K562 (cell line): ENCODE results near the gene PAX5. TPM values are rescaled to one million over a fixed set of nuclear protein-coding genes. Genes with fewer than 3 reads are reported as not detected.

Experiments used
- ATAC-seq: fragments of 200-7000 bp; cut with Tn5 transposase; 3 replicates; pipeline ENCODE4 v1.9.1; 2020; ENCODE audit warnings: moderate library complexity
- BruUV-seq: library from RNA; stranded (reverse); fragments of 400-500 nt; replicated peaks from 2 replicates; lab custom pipeline; 2021; lab: Mats Ljungman, UMichigan
- CTCF ChIA-PET: fragments of 300-600 bp; formaldehyde crosslinking; extraction: SDS; loops from one replicate; lab custom pipeline; 2021; ENCODE audit warnings: low intra/inter-chr PET ratio; lab: Yijun Ruan, JAX
- POLR2A ChIA-PET: fragments of 300-600, 350-650 bp; sonication (Branson Sonifier 250); formaldehyde crosslinking; extraction: SDS; loops from one replicate; lab custom pipeline; 2021; ENCODE audit warnings: antibody characterized with exemption, inconsistent platforms; lab: Yijun Ruan, JAX
- DNase-seq, 4 experiments: peaks; one replicate each; pipeline versions ENCODE4 v3.0.0 to v3.0.0-alpha.2; 2011 to 2018; ENCODE audit warnings: low spot score in 3 of 4, mixed read lengths in 3 of 4; ENCODE audit errors: extremely low read depth in 1 of 4
- FAIRE-seq: peaks from 2 replicates; lab custom pipeline; 2011; peaks lifted over from hg19 to GRCh38; lab: Jason Lieb, UNC
- H2AFZ ChIP-seq: 2 replicates; pipeline ENCODE4 v1.6.0; 2011; ENCODE audit warnings: low read depth, low read length, control low read depth, inconsistent platforms
- H3K27ac ChIP-seq: fragments of 200-600 bp; 3 replicates; pipeline ENCODE4 v1.8.0; 2011; ENCODE audit warnings: low read depth, mild to moderate bottlenecking, control low read depth, inconsistent platforms, low read length, moderate library complexity, mixed read lengths; ENCODE audit errors: extremely low read depth
- H3K27me3 ChIP-seq, 2 experiments: fragments of 300-600 bp in 1 of 2; 2 replicates in 1 of 2; 3 replicates in 1 of 2; pipeline versions ENCODE4 v1.6.0 to v1.8.0; 2011; ENCODE audit warnings: inconsistent platforms in 2 of 2, low read length in 2 of 2, mild to moderate bottlenecking in 1 of 2, mixed read lengths in 1 of 2, moderate library complexity in 1 of 2; ENCODE audit not compliant: control insufficient read depth in 2 of 2, insufficient read depth in 2 of 2
- H3K36me3 ChIP-seq: fragments of 300-600 bp; 3 replicates; pipeline ENCODE4 v1.8.0; 2011; ENCODE audit warnings: mild to moderate bottlenecking, low read length, inconsistent platforms; ENCODE audit not compliant: control insufficient read depth, insufficient read depth
- H3K4me1 ChIP-seq, 2 experiments: fragments of 200-600 bp in 1 of 2; replicated peaks in 1 of 2; 2 replicates in 1 of 2; 3 replicates in 1 of 2; pipeline versions ENCODE4 v1.5.1 to v1.8.0; 2011; ENCODE audit warnings: inconsistent platforms in 2 of 2, low read length in 2 of 2, mild to moderate bottlenecking in 1 of 2, mixed read lengths in 1 of 2, moderate library complexity in 1 of 2; ENCODE audit not compliant: control insufficient read depth in 2 of 2, insufficient read depth in 2 of 2
- H3K4me2 ChIP-seq: 2 replicates; pipeline ENCODE4 v1.6.1; 2011; ENCODE audit warnings: low read length, control low read depth, inconsistent platforms, mixed read lengths; ENCODE audit not compliant: insufficient read depth
- H3K4me3 ChIP-seq: fragments of 200-600 bp; sonication (generic), shearing (Covaris generic); 2 replicates; pipeline ENCODE4 v1.5.1; 2016; ENCODE audit warnings: control low read depth, inconsistent platforms
- H3K79me2 ChIP-seq: fragments of 200-600 bp; 3 replicates; pipeline ENCODE4 v1.8.0; 2011; ENCODE audit warnings: low read length, inconsistent platforms; ENCODE audit not compliant: control insufficient read depth, insufficient read depth
- H3K9ac ChIP-seq, 2 experiments: 2 replicates each; pipeline versions ENCODE4 v1.6.0 to v1.6.1; 2011; ENCODE audit warnings: low read depth in 2 of 2, low read length in 2 of 2, control low read depth in 1 of 2, inconsistent platforms in 1 of 2, mild to moderate bottlenecking in 1 of 2, mixed read lengths in 1 of 2; ENCODE audit not compliant: insufficient read depth in 1 of 2
- H3K9me1 ChIP-seq: one replicate; pipeline ENCODE4 v1.6.0; 2011; ENCODE audit warnings: inconsistent platforms, mild to moderate bottlenecking, low read length, moderate library complexity; ENCODE audit not compliant: control insufficient read depth, insufficient read depth
- H3K9me3 ChIP-seq: replicated peaks from 2 replicates; pipeline ENCODE4 v1.5.1; 2011; ENCODE audit warnings: low read depth, low read length, inconsistent platforms; ENCODE audit not compliant: control insufficient read depth, insufficient read depth
- H4K20me1 ChIP-seq: replicated peaks from 2 replicates; pipeline ENCODE4 v1.6.1; 2011; ENCODE audit warnings: low read length, inconsistent platforms, mixed read lengths; ENCODE audit not compliant: control insufficient read depth, insufficient read depth
- CTCF ChIP-seq, 3 experiments: IDR thresholded peaks in 2 of 3; conservative IDR thresholded peaks in 1 of 3; 2 replicates each; pipeline ENCODE4 v1.5.1; 2011 to 2012; ENCODE audit warnings: low read length in 3 of 3, mild to moderate bottlenecking in 3 of 3, control low read depth in 2 of 3, improper control_type of control experiment in 1 of 3, inconsistent platforms in 1 of 3, low read depth in 1 of 3, mixed read lengths in 1 of 3, moderate library complexity in 1 of 3; ENCODE audit not compliant: insufficient read depth in 2 of 3
- DMBX1 ChIP-seq: fragments of 250-450 bp; sonication (Bioruptor Pico); IDR thresholded peaks from 2 replicates; pipeline ENCODE4 v1.8.0; 2022; ENCODE audit warnings: inconsistent platforms, mild to moderate bottlenecking, moderate library complexity, borderline replicate concordance
- EP400 ChIP-seq: fragments of 450-650 bp; IDR thresholded peaks from 2 replicates; pipeline ENCODE4 v1.6.1; 2017; ENCODE audit warnings: antibody characterized with exemption, mild to moderate bottlenecking, moderate library complexity
- HES1 ChIP-seq: fragments of 450-650 bp; IDR thresholded peaks from 2 replicates; pipeline ENCODE4 v1.6.1; 2016; ENCODE audit warnings: low read depth, mild to moderate bottlenecking, moderate library complexity
- RAD21 ChIP-seq, 2 experiments: fragments of 250-450 bp in 1 of 2; fragments of 450-650 bp in 1 of 2; sonication (Bioruptor Pico) in 1 of 2; formaldehyde crosslinking in 1 of 2; IDR thresholded peaks in 1 of 2; conservative IDR thresholded peaks in 1 of 2; 2 replicates each; pipeline versions ENCODE4 v1.4.0 to v1.8.0; 2020 to 2022; ENCODE audit warnings: mild to moderate bottlenecking in 2 of 2, moderate library complexity in 1 of 2
- RFX1 ChIP-seq: fragments of 450-650 bp; IDR thresholded peaks from 2 replicates; pipeline ENCODE4 v1.6.1; 2016; ENCODE audit warnings: mild to moderate bottlenecking, moderate library complexity
- SMC3 ChIP-seq: conservative IDR thresholded peaks from 2 replicates; pipeline ENCODE4 v1.6.1; 2011; ENCODE audit warnings: low read depth, low read length, improper control_type of control experiment; ENCODE audit not compliant: insufficient read depth
- STAG1 ChIP-seq: sonication (generic); formaldehyde crosslinking; IDR thresholded peaks from 2 replicates; pipeline ENCODE4 v1.5.0; 2020; ENCODE audit warnings: missing genetic modification reagents, borderline replicate concordance
- WGBS: fragments of 100-300 bp; shearing (Covaris generic); methylation state at CpG from one replicate; pipeline ENCODE4 v1.1.6; 2016; ENCODE audit warnings: low coverage, mixed read lengths; ENCODE audit not compliant: insufficient coverage; ENCODE audit errors: missing lambda C conversion rate; 5-methylcytosine and 5-hydroxymethylcytosine counted together
- in situ Hi-C: fragments of 300-500 bp; cut with MboI; formaldehyde crosslinking; loops from 4 replicates; pipeline ENCODE4 v1.15.0; 2018; ENCODE audit warnings: inconsistent platforms, mixed read lengths
- intact Hi-C: fragments of 100-400 bp; cut with micrococcal nuclease; formaldehyde crosslinking; loops from 2 replicates; pipeline ENCODE4 v1.14.2; 2022
- polyA plus RNA-seq, 8 experiments: library from polyadenylated mRNA; depleted of rRNA in 4 of 8; stranded (reverse) in 5 of 8; unstranded in 3 of 8; fragments of >200 nt; fragmentation: Nextera tagmentation in 2 of 8; fragmentation: Illumina TruSeq in 1 of 8; extraction: Ambion mirVana in 2 of 8; extraction: Trizol in 1 of 8; gene quantifications; 2 replicates each; pipeline versions ENCODE4 v1.2.1 to v1.2.3, GENCODE V29; 2011 to 2014; ENCODE audit warnings: inconsistent platforms in 1 of 8, missing spikeins in 1 of 8
- total RNA-seq, 7 experiments: library from RNA; depleted of rRNA in 6 of 7; stranded (reverse); fragments of >200 nt in 6 of 7; fragmentation: Illumina TruSeq in 2 of 7; extraction: Trizol in 2 of 7; gene quantifications; 2 replicates each; pipeline versions ENCODE4 v1.2.1 to v1.2.3, GENCODE V29; 2011 to 2021; ENCODE audit warnings: low replicate concordance in 1 of 7
- TF ChIP-seq, protein P1 (sequence below), 2 experiments: fragments of 450-650 bp; formaldehyde crosslinking in 1 of 2; IDR thresholded peaks; 2 replicates each; pipeline versions ENCODE4 v1.4.0 to v1.6.1; 2014 to 2020; ENCODE audit warnings: mild to moderate bottlenecking in 2 of 2, borderline replicate concordance in 1 of 2, low read depth in 1 of 2

Gene PAX5
- total and polyA plus RNA-seq, 9 of the 15 experiments (the other 6 are each of a cell fraction or from before 2014, with no cell fraction given) = 0.03 to 0.09 TPM; not detected in 7

GRCh38 chr9:36873247-36873875 lies 160.7 kb downstream of the PAX5 start:
- no peaks in the 10 kb centered on the region for H4K20me1 ChIP-seq
- H3K4me3 ChIP-seq = no peak overlapping the region
- no peaks in the 10 kb centered on the region for H3K79me2 ChIP-seq
- no peaks in the 10 kb centered on the region for H3K4me1 ChIP-seq
- in situ Hi-C loops (loop anchor here (5.0 kb wide), 1 partner anchor 114 kb away; no protein-coding TSS in a partner anchor), intact Hi-C loops (loop anchor here (1.0 kb wide), 1 partner anchor 118 kb away; no protein-coding TSS in a partner anchor)
- no peak overlapping the region for H2AFZ ChIP-seq
- no peaks in the 10 kb centered on the region for H3K9me1 ChIP-seq
- ChIA-PET CTCF (interaction anchor here (0.5 to 1.8 kb wide), 2 partner anchors 118 to 1697 kb away, joined by 3 to 7 read pairs; no protein-coding TSS in a partner anchor), POLR2A (interaction anchor here (1.0 kb wide), 1 partner anchor 108 kb away, joined by 3 read pairs; no protein-coding TSS in a partner anchor)
- H3K4me2 ChIP-seq = no peak overlapping the region
- DNase-seq = peak; percentile 55 to 72 (median 64)
- FAIRE-seq = no peak
- peaks cover 0 to 45% of the 10 kb centered on the region in 2 experiments; a peak in 2 of 5 replicates for H3K27me3 ChIP-seq
- H3K27ac ChIP-seq = no peak overlapping the region
- BruUV-seq = no TSS peak
- no peaks in the 10 kb centered on the region for H3K36me3 ChIP-seq
- ATAC-seq = peak; percentile 92
- H3K9me3 ChIP-seq = no peaks in the 10 kb centered on the region
- no peak overlapping the region for H3K9ac ChIP-seq
- WGBS = 7% methylated on average over 6 of the region's 8 CpGs
- TF ChIP-seq CTCF (IDR thresholded peaks at IDR 0.05 in 2 of 3, conservative IDR thresholded peaks at IDR 0.05 in 1 of 3; ENCODE audit: insufficient read depth in 2 of 3, low read depth in 1 of 3, low read length in 3 of 3) (peak; percentile 69 to 80 (median 74)), DMBX1 (CRISPR knock-in tag) (no peak), EP400 (no peak), SMC3 (peak; percentile 63), RFX1 (no peak), HES1 (no peak), RAD21 (CRISPR knock-in tag; conservative IDR thresholded peaks at IDR 0.05 in 1 of 2, IDR thresholded peaks at IDR 0.05 in 1 of 2) (peak; percentile 46 to 84), STAG1 (CRISPR knock-in tag) (peak; percentile 41; the same call in 1 of the 2 replicates)
- TF ChIP-seq, protein P1, sequence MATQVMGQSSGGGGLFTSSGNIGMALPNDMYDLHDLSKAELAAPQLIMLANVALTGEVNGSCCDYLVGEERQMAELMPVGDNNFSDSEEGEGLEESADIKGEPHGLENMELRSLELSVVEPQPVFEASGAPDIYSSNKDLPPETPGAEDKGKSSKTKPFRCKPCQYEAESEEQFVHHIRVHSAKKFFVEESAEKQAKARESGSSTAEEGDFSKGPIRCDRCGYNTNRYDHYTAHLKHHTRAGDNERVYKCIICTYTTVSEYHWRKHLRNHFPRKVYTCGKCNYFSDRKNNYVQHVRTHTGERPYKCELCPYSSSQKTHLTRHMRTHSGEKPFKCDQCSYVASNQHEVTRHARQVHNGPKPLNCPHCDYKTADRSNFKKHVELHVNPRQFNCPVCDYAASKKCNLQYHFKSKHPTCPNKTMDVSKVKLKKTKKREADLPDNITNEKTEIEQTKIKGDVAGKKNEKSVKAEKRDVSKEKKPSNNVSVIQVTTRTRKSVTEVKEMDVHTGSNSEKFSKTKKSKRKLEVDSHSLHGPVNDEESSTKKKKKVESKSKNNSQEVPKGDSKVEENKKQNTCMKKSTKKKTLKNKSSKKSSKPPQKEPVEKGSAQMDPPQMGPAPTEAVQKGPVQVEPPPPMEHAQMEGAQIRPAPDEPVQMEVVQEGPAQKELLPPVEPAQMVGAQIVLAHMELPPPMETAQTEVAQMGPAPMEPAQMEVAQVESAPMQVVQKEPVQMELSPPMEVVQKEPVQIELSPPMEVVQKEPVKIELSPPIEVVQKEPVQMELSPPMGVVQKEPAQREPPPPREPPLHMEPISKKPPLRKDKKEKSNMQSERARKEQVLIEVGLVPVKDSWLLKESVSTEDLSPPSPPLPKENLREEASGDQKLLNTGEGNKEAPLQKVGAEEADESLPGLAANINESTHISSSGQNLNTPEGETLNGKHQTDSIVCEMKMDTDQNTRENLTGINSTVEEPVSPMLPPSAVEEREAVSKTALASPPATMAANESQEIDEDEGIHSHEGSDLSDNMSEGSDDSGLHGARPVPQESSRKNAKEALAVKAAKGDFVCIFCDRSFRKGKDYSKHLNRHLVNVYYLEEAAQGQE (IDR thresholded peaks at IDR 0.05; ENCODE audit: borderline replicate concordance) = peak; percentile 71; the same call in 1 of the 2 replicates
- TF ChIP-seq, protein P1 (CRISPR knock-in tag; IDR thresholded peaks at IDR 0.05; ENCODE audit: low read depth) = no peak
